Panc1 (cell line): Measurements from ENCODE around the gene RNF4. TPM values are rescaled to one million over a fixed set of nuclear protein-coding genes. Genes with fewer than 3 reads are reported as not detected.

Experiments
- ATAC-seq: fragments of 200-7000 bp; cut with Tn5 transposase; 2 replicates; pipeline ENCODE4 v1.9.1; 2020; ENCODE audit warnings: mild to moderate bottlenecking, moderate library complexity
- BruUV-seq: library from RNA; stranded (reverse); fragments of 400-500 nt; replicated peaks from 2 replicates; lab custom pipeline; 2021; lab: Mats Ljungman, UMichigan
- CTCF ChIA-PET: fragments of 300-600 bp; sonication (Branson Sonifier 250); formaldehyde crosslinking; loops from one replicate; lab custom pipeline; 2022; ENCODE audit warnings: antibody characterized with exemption; lab: Charles Lee
- POLR2A ChIA-PET: fragments of 300-600 bp; sonication (Branson Sonifier 250); formaldehyde crosslinking; loops from one replicate; lab custom pipeline; 2022; ENCODE audit warnings: antibody characterized with exemption; lab: Charles Lee
- DNase-seq: peaks from one replicate; pipeline ENCODE4 v3.0.0-alpha.2; 2010; ENCODE audit warnings: low read depth, low spot score
- H3K27ac ChIP-seq: 2 replicates; pipeline ENCODE4 v1.5.1; 2011; ENCODE audit warnings: mild to moderate bottlenecking, low read length, inconsistent platforms
- H3K27me3 ChIP-seq: fragments of 200-500 bp; sonication (Bioruptor generic); 2 replicates; pipeline ENCODE4 v1.6.0; 2014; ENCODE audit warnings: low read length, inconsistent platforms; ENCODE audit not compliant: control insufficient read depth, insufficient read depth
- H3K36me3 ChIP-seq: fragments of 200-500 bp; sonication (Bioruptor generic); 2 replicates; pipeline ENCODE4 v1.5.1; 2014; ENCODE audit warnings: inconsistent platforms, mild to moderate bottlenecking, low read length, moderate library complexity; ENCODE audit not compliant: control insufficient read depth, insufficient read depth
- H3K4me1 ChIP-seq: 2 replicates; pipeline ENCODE4 v1.5.1; 2011; ENCODE audit warnings: inconsistent platforms, mild to moderate bottlenecking, low read length, moderate library complexity; ENCODE audit not compliant: control insufficient read depth, insufficient read depth
- H3K4me3 ChIP-seq, 2 experiments: 2 replicates each; pipeline ENCODE4 v1.5.1; 2011 to 2012; ENCODE audit warnings: low read depth in 2 of 2, low read length in 2 of 2, mild to moderate bottlenecking in 2 of 2, inconsistent platforms in 1 of 2, moderate library complexity in 1 of 2
- H3K9me3 ChIP-seq: fragments of 200-500 bp; sonication (Bioruptor generic); 2 replicates; pipeline ENCODE4 v1.5.1; 2014; ENCODE audit warnings: low read depth, mild to moderate bottlenecking, inconsistent platforms, low read length, moderate library complexity; ENCODE audit not compliant: control insufficient read depth, insufficient read depth
- CTCF ChIP-seq: fragments of 450-650 bp; IDR thresholded peaks from 2 replicates; pipeline ENCODE4 v1.5.1; 2017; ENCODE audit warnings: mild to moderate bottlenecking
- POLR2AphosphoS5 ChIP-seq: IDR thresholded peaks from 2 replicates; pipeline ENCODE4 v1.6.1; 2012; ENCODE audit warnings: mild to moderate bottlenecking, low read depth, low read length, moderate library complexity
- REST ChIP-seq, 2 experiments: IDR thresholded peaks; 2 replicates each; pipeline ENCODE4 v1.6.1; 2011 to 2012; ENCODE audit warnings: low read depth in 2 of 2, control low read depth in 1 of 2, low read length in 1 of 2, mild to moderate bottlenecking in 1 of 2, moderate library complexity in 1 of 2; ENCODE audit not compliant: insufficient read depth in 1 of 2
- SIN3A ChIP-seq: IDR thresholded peaks from 2 replicates; pipeline ENCODE4 v1.6.1; 2012; ENCODE audit warnings: low read depth, mild to moderate bottlenecking, low read length, moderate library complexity, borderline replicate concordance; ENCODE audit not compliant: insufficient read depth
- TCF7L2 ChIP-seq: IDR thresholded peaks from 2 replicates; pipeline ENCODE4 v1.6.1; 2011; ENCODE audit warnings: mild to moderate bottlenecking, low read depth, low read length, inconsistent platforms
- in situ Hi-C: cut with HindIII; loops from 2 replicates; pipeline ENCODE4 v1.10.0; 2016; ENCODE audit warnings: low sequenced_read_pairs, low pct_unique_long_range_greater_than_20kb
- intact Hi-C: fragments of 100-400 bp; cut with micrococcal nuclease; formaldehyde crosslinking; loops from one replicate; pipeline ENCODE4 v1.10.0; 2022; ENCODE audit not compliant: unreplicated experiment
- total RNA-seq: library from RNA; stranded (reverse); gene quantifications from one replicate; pipeline ENCODE4 v1.2.1, GENCODE V29; 2021; ENCODE audit not compliant: unreplicated experiment

The RNF4 gene
- total RNA-seq, 1 experiment from 2014 or later, result 55.0 TPM

GRCh38 chr4:2448589-2448988 lies 20.3 kb upstream of the RNF4 start:
- no peak for TF ChIP-seq CTCF
- TF ChIP-seq TCF7L2, result no peak
- no peak for TF ChIP-seq SIN3A
- TF ChIP-seq REST (IDR thresholded peaks at IDR 0.05; ENCODE audit: insufficient read depth in 1 of 2, low read depth in 2 of 2, low read length in 1 of 2), result no peak
- no peak for TF ChIP-seq POLR2AphosphoS5
- no TSS peak for BruUV-seq
- H3K27ac ChIP-seq, result no peak overlapping the region
- ChIA-PET CTCF (interaction anchor here (0.5 kb wide), 1 partner anchor 20 kb away, joined by 4 read pairs; the partner anchor contains the start of gene RNF4), POLR2A (no interaction called here)
- no peaks in the 10 kb centered on the region for H3K4me1 ChIP-seq
- H3K36me3 ChIP-seq, result no peaks in the 10 kb centered on the region
- no peaks in the 10 kb centered on the region for H3K27me3 ChIP-seq
- in situ Hi-C loops, result no loop called here
- H3K4me3 ChIP-seq, result no peak overlapping the region
- intact Hi-C loops, result no loop called here
- DNase-seq, result no peak
- H3K9me3 ChIP-seq, result no peaks in the 10 kb centered on the region
- ATAC-seq, result no peak

- BruUV-seq, result no TSS peak
- ChIA-PET CTCF (interaction anchor here (0.5 kb wide), 1 partner anchor 20 kb away, joined by 4 read pairs; the partner anchor contains the start of gene RNF4), POLR2A (no interaction called here)
- Histone ChIP-seq H3K4me3 (no peak overlapping the region), H3K27ac (no peak overlapping the region), H3K4me1 (no peaks in the 10 kb centered on the region), H3K9me3 (no peaks in the 10 kb centered on the region), H3K27me3 (no peaks in the 10 kb centered on the region), H3K36me3 (no peaks in the 10 kb centered on the region)
- intact Hi-C loops, result no loop called here
- TF ChIP-seq CTCF (no peak), SIN3A (no peak), TCF7L2 (no peak), REST (IDR thresholded peaks at IDR 0.05; ENCODE audit: insufficient read depth in 1 of 2, low read depth in 2 of 2, low read length in 1 of 2) (no peak), POLR2AphosphoS5 (no peak)
- no peak for DNase-seq
- in situ Hi-C loops, result no loop called here
- no peak for ATAC-seq
These were observed 19.9 kb upstream of the RNF4 start for GRCh38 chr4:2449051-2449450.
